Effector memory CD8-positive, alpha-beta T cell (primary cell): ENCODE data around the gene TRIM71.
"Not testable (repeated sequence)": the region's sequence is repeated elsewhere in the genome, so short reads cannot be mapped to it uniquely, and the experiment has no call there.

ENCODE experiments used
- ATAC-seq: fragments of 150-1000 bp; cut with Tn5 transposase; replicated peaks from 2 replicates; pipeline ENCODE4 v1.10.0; 2021; ENCODE audit warnings: mild to moderate bottlenecking, moderate library complexity
- DNase-seq, 3 experiments: peaks; one replicate each; pipeline ENCODE4 v3.0.0; 2021
- H3K27ac Mint-ChIP-seq, 2 donors: one replicate each; pipeline ENCODE4 v1.8.0; 2022; ENCODE audit warnings: mild to moderate bottlenecking in 2 of 2, mixed read lengths in 2 of 2, moderate library complexity in 2 of 2
- H3K27me3 Mint-ChIP-seq, 2 donors: one replicate each; pipeline ENCODE4 v1.8.0; 2022; ENCODE audit warnings: mixed read lengths in 2 of 2
- H3K36me3 Mint-ChIP-seq: one replicate; pipeline ENCODE4 v1.8.0; 2022; ENCODE audit warnings: mild to moderate bottlenecking, moderate library complexity, mixed read lengths; ENCODE audit not compliant: insufficient read depth
- H3K4me1 Mint-ChIP-seq, 2 donors: one replicate each; pipeline ENCODE4 v1.8.0; 2022; ENCODE audit warnings: low read depth in 2 of 2, mixed read lengths in 2 of 2
- H3K4me3 Mint-ChIP-seq, 2 donors: one replicate each; pipeline ENCODE4 v1.8.0; 2022; ENCODE audit warnings: mild to moderate bottlenecking in 2 of 2, mixed read lengths in 2 of 2, moderate library complexity in 2 of 2
- H3K9me3 Mint-ChIP-seq, 2 donors: one replicate each; pipeline ENCODE4 v1.8.0; 2022; ENCODE audit warnings: mixed read lengths in 2 of 2
- total RNA-seq, 9 experiments: gene quantifications; one replicate each; lab custom pipeline; 2026; lab: John Stamatoyannopoulos, UW

TRIM71 gene
- 0 to 0.20 (median 0) reads per million in 9 experiments for total RNA-seq

DNA sequence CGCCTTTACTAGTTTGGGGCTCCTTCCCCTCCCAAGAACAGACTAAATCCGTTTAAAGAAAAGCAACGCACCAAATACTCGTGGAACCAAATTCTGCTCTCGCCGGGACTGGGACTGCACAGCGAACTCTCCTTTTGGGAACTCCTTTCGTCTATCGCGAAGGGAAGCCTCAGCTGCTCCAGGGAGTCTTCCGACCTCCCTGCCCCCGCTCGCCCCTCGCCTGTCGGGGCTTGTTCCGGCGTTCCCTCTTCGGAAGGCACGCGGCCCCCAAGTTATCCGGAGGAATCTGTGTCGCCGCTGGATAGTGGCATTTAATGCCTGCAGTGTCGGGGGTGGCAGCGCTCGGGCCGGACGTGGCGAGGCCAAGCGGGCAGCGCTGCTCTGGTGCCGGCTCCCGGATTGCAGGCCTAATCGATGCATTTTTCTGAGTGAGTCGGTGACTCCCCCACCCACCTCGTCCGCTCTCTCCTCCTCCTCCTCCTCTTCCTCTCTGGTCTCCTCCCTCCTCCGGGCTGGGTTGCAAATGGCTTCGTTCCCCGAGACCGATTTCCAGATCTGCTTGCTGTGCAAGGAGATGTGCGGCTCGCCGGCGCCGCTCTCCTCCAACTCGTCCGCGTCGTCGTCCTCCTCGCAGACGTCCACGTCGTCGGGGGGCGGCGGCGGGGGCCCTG lies at the start of gene TRIM71:
Gene TRIM71, plus strand, starts transcription at position 440 of the 671 bp plus-strand sequence. Its CDS starts 84 bp downstream, at position 524.
- Mint-ChIP-seq H3K4me3 (peak within 1 kb of the TSS; percentile 58 to 71), H3K36me3 (no peaks in the 10 kb centered on the region), H3K27me3 (peaks cover 36 to 46% of the 10 kb centered on the region in 2 donors), H3K9me3 (no peaks in the 10 kb centered on the region), H3K4me1 (peaks cover 0 to 6% of the 10 kb centered on the region in 2 donors), H3K27ac (no peak within 1 kb of the TSS)
- ATAC-seq = no peak
- DNase-seq = no peak

DNA sequence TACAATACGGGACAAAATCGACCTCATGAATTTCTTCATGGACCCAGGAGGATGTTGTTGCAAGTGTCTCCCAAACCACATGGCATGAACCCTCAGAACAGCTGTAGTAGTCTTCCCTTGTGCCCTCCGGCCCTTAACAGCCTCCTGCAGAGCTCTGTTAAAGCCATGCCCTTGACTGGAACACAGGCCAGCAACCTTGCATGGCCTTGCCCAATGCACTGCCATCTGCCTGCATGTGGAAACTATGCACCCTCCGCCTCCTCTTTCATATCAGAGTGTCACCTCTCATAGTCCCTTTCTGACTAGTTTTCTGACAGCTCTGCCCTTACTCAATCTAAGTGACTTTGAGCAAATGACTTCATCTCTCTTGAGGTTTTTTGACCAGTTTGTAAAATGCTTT lies 39.4 kb upstream of the TRIM71 start:
- H3K27me3 Mint-ChIP-seq = peaks cover 0 to 12% of the 10 kb centered on the region in 2 donors
- ATAC-seq (no peak), DNase-seq (no peak)
- H3K27ac Mint-ChIP-seq = no peak overlapping the region
- H3K9me3 Mint-ChIP-seq = no peaks in the 10 kb centered on the region
- no peak overlapping the region for H3K4me3 Mint-ChIP-seq
- peaks cover 12% of the 10 kb centered on the region for H3K36me3 Mint-ChIP-seq
- peaks cover 4% of the 10 kb centered on the region in 2 donors for H3K4me1 Mint-ChIP-seq

DNA sequence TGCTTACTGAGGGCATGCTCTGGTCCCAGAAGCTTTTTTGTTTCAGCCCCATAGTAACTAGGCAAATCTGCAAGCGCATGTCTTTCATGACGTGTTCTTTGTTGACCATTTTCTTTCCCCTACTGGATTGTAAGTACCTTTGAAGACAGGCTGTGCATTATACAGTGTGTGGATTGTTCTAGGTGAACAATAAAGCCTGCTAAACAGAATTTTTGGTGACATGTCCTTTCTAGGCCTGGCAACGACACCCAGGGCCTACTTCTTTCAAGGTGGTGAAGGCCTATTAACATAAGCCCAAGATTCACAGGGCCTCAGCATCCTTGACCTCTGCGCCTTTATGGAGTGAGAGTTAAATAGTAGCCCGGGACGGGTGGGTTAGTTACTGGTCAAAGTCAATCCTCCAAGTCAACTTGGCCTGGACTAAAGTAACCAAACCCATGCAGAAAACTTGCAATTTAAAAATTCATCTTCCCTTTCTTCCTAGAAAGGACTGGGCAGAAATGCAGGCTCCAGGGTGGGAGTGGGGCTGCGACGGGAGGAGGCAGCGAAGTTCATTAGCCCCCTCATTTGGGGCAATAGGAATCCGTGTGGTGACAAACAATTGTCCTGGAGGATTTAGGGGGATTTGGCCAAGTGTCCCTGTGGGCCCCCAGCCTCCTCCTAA lies 37.6 kb upstream of the TRIM71 start:
- ATAC-seq (no peak), DNase-seq (no peak)
- Mint-ChIP-seq H3K9me3 (no peaks in the 10 kb centered on the region), H3K27ac (no peak overlapping the region), H3K4me1 (peaks cover 4% of the 10 kb centered on the region in 2 donors), H3K36me3 (peaks cover 7% of the 10 kb centered on the region), H3K4me3 (peak overlapping the region; percentile 91 to 92), H3K27me3 (peaks cover 0 to 12% of the 10 kb centered on the region in 2 donors)

DNA sequence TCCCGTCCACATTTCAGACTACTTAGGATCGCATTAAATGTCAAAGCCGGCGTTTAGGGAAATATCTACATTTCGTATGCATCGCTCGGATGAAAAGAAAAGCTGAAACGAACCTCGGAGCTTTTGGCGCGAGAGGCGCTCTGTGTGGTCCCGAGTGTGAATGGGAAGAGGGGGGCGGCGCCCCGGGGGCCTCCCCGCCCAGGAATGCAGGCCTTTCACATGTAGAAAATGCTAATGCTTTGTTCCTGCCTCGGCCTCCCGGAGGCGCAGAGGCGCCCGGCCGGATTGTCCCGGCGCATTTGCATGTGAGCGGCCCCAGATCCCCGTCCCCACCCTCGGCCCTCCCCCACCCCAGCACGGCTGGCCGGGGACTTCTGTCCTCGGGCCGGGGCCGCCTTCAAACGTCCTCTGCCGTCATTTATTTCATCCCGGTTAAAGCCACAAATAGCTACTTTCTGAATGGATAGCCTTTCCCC lies 37.0 kb upstream of the TRIM71 start:
- peak; percentile 3 for ATAC-seq
- Mint-ChIP-seq H3K27ac (peak overlapping the region in 1 of 2 donors; percentile 84), H3K4me3 (peak overlapping the region; percentile 91 to 92), H3K27me3 (peaks cover 0 to 12% of the 10 kb centered on the region in 2 donors), H3K36me3 (peaks cover 7% of the 10 kb centered on the region), H3K4me1 (peaks cover 4% of the 10 kb centered on the region in 2 donors), H3K9me3 (no peaks in the 10 kb centered on the region)
- no peak for DNase-seq

DNA sequence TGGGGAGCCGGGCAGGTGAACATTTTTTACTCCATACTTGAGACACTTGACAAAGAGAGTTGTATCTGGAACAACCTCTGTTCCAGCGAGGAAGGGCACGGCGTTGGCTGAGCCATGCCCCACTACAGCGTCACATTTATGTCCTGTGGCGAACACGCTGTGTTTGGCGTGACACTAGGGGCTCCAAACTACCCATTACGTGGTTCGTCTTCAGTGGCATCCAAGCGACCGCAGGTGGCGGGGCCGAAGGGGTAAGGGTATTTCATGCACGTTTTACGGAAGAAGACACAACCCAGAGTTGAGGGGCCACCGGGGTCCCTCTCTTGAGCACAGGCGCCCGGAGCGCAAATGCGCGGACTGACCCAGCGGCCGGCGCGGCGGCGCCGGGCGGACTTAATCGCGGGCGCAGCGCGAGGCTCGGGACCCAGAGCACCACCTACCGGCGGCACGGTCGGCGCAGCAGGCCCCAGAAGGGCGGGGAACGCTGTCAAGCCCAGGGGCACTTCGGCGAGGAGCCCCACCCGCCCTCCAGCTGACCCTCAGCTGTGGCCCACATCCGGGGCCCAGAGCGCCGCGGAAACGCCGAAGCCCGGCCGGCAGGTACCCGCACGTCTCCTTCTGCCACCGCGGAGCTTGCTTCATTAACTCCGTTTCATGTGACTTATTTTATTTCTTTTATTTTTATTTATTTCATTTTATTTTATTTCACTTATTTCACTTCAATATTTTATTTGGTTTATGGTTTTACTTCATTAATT lies 36.4 kb upstream of the TRIM71 start:
- H3K4me1 Mint-ChIP-seq = peaks cover 4% of the 10 kb centered on the region in 2 donors
- peak overlapping the region; percentile 91 to 92 for H3K4me3 Mint-ChIP-seq
- H3K9me3 Mint-ChIP-seq = no peaks in the 10 kb centered on the region
- peaks cover 7% of the 10 kb centered on the region for H3K36me3 Mint-ChIP-seq
- peak; percentile 88 for ATAC-seq
- peak; percentile 35 to 54 (median 42) for DNase-seq
- H3K27ac Mint-ChIP-seq = peak overlapping the region in 1 of 2 donors; percentile 84
- H3K27me3 Mint-ChIP-seq = peaks cover 0 to 12% of the 10 kb centered on the region in 2 donors

DNA sequence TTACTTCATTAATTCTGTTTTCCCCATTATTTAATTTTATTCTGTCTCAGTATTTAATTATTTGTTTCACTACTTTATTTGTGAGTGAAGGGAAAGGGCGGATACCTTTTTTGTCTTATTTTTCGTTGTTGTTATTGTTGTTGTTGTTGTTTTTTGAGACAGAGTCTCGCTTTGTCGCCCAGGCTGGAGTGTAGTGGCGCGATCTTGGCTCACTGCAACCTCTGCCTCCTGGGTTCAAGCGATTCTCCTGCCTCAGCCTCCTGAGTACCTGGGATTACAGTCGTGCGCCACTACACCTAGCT lies 35.9 kb upstream of the TRIM71 start:
- H3K36me3 Mint-ChIP-seq, H3K9me3 Mint-ChIP-seq, DNase-seq, H3K4me1 Mint-ChIP-seq, ATAC-seq: not testable (repeated sequence)
- Mint-ChIP-seq H3K27ac (peak overlapping the region in 1 of 2 donors; percentile 44), H3K27me3 (peaks cover 0 to 12% of the 10 kb centered on the region in 2 donors), H3K4me3 (peak overlapping the region; percentile 91 to 92)

DNA sequence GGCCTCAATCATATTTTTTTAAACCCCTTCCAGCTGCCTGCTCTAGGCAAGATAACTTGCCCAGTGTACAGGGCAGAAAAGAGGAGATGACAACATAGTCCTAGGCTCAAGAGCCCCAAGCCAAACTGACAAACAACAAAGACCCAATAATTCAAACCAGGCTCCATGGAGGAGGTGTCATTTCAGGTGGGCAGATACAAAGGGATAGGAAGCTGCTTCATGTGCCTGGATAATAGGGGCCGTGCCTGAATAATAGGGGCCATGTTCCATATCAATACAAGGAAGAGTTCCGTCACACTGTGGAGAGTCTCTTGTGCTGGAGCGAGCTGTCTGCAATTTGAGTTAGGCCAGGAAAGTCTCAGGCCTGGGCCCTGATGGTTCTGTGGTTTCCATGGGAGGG lies 35.4 kb upstream of the TRIM71 start:
- Mint-ChIP-seq H3K27ac (peak overlapping the region in 1 of 2 donors; percentile 44), H3K27me3 (peaks cover 0 to 17% of the 10 kb centered on the region in 2 donors), H3K36me3 (peaks cover 7% of the 10 kb centered on the region), H3K9me3 (no peaks in the 10 kb centered on the region), H3K4me3 (peak overlapping the region; percentile 91 to 92), H3K4me1 (peaks cover 4% of the 10 kb centered on the region in 2 donors)
- DNase-seq = no peak
- no peak for ATAC-seq

DNA sequence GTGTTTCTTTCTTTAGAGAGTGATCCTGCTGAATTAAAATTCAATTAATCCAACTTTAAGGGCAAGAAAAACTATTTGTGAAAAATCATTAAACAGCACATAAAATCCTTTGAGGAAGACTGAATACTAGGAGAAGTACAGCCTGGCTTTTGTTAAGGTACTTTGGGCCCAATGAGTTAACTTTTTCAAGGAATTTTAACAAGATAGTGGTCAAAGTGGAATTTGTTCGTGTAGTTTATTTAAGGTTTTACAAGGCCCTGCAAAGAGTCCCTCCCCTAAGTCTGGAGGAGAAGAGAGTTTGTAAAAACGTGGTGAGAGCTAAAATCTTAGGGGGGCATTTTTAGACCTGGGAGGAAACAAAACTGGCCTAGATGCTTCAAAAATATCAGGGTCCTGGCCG lies 26.0 kb upstream of the TRIM71 start:
- Mint-ChIP-seq H3K9me3 (no peaks in the 10 kb centered on the region), H3K27me3 (peaks cover 11 to 17% of the 10 kb centered on the region in 2 donors), H3K27ac (no peak overlapping the region), H3K4me1 (no peaks in the 10 kb centered on the region), H3K4me3 (no peak overlapping the region), H3K36me3 (peaks cover 4% of the 10 kb centered on the region)
- DNase-seq (no peak), ATAC-seq (no peak)

DNA sequence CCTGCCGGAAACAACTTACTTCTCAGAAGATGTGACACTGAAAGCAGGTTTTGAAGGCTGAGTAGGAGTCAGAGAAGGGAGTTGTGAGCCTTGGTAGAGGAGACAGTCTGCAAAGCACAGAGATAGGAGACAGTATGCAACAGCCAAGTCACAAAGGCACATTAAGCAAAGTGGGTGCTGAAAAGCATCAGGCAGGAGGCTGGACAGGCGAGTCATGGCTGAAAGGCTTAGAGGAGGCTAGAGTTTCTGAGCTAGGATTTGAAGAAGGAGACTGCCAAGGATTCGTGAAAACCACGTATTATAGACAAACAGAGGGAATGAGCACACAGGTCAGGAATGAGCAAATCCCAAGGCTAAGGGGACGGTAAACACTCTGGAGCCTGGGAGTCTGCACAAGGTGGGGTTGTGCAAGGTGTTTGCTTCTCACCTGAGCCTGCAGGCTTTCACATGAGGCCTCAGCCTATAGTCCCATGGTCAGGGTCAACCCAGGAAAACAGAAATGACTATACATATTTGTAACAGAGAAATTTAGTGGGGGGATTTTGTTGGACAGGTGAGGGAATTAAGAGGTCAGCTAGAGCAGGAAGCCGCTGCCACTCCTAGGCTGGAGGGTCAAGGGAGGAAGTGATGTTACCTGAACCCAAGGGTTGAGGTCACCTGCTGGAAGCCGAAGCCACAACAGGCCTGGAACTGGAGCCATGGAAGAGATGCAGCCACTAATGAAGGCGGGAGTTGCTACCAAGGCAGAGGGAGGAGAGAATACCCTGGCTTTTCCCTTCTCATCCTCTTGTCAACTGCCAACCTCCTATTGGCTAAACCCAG lies 23.1 kb upstream of the TRIM71 start:
- no peak overlapping the region for H3K27ac Mint-ChIP-seq
- H3K27me3 Mint-ChIP-seq = peaks cover 17 to 23% of the 10 kb centered on the region in 2 donors
- no peaks in the 10 kb centered on the region for H3K4me1 Mint-ChIP-seq
- DNase-seq (no peak), ATAC-seq (no peak)
- H3K36me3 Mint-ChIP-seq = peaks cover under 1% of the 10 kb centered on the region
- no peaks in the 10 kb centered on the region for H3K9me3 Mint-ChIP-seq
- no peak overlapping the region for H3K4me3 Mint-ChIP-seq

DNA sequence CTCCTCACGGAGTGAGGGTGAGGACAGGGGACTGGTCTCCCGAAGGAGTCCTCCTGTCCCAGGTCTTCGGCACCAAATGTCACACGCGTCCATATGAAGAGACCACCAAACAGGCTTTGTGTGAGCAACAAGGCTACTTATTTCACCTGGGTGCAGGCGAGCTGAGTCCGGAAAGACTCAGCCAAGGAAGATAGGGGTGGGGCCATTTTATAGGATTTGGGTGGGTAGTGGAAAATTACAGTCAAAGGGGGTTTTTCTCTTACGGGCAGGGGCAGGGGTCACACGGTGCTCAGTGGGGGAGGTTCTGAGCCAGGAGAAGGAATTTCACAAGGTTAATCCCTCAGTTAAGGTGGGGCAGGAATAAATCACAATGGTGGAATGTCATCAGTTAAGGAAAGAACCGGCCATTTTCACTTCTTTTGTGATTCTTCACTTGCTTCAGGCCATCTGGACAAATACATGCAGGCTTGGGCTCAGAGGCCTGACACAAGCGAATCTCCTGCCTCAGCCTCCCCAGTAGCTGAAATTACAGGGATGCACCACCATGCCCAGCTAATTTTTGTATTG lies 21.3 kb upstream of the TRIM71 start:
- DNase-seq, ATAC-seq, H3K9me3 Mint-ChIP-seq, H3K27ac Mint-ChIP-seq, H3K36me3 Mint-ChIP-seq, H3K4me1 Mint-ChIP-seq, H3K4me3 Mint-ChIP-seq: not testable (repeated sequence)
- H3K27me3 Mint-ChIP-seq = peaks cover 17 to 23% of the 10 kb centered on the region in 2 donors

DNA sequence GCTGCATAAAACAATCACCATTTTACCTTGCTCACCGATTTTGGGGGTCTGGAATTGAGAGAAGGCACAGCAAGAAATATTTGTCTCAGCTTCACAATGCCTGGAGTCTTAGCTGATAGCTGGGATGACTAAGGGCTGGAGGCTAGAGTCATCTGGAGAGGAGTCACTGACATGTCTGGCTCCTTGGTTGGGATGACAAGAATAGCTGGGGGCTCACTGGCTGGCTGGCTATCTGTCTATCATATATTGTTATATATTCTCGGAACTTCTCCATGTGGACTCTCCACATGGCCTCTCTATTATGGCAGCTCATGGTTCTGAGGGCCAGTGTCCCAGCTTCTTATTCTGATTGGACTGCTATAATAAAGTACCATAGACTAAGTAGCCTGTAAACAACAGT lies 20.0 kb upstream of the TRIM71 start:
- no peak overlapping the region for H3K4me3 Mint-ChIP-seq
- H3K27ac Mint-ChIP-seq = no peak overlapping the region
- no peaks in the 10 kb centered on the region for H3K9me3 Mint-ChIP-seq
- H3K36me3 Mint-ChIP-seq = no peaks in the 10 kb centered on the region
- ATAC-seq = no peak
- H3K27me3 Mint-ChIP-seq = peaks cover 17 to 23% of the 10 kb centered on the region in 2 donors
- H3K4me1 Mint-ChIP-seq = no peaks in the 10 kb centered on the region
- DNase-seq = no peak

DNA sequence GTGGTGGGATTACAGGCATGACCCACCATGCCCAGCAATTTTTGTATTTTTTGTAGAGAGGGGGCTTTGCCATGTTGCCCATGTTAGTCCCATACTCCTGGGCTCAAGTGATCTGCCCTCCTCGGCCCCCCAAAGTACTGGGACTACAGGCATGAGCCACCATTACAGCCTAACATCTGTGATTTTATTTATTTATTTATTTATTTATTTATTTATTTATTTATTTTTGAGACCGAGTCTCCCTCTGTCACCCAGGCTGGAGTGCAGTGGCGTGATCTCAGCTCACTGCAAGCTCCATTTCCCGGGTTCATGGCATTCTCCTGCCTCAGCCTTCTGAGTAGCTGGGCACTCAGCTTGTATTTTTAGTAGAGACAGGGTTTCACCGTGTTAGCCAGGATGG lies 16.4 kb upstream of the TRIM71 start:
- H3K9me3 Mint-ChIP-seq, ATAC-seq, H3K4me1 Mint-ChIP-seq, H3K4me3 Mint-ChIP-seq, H3K36me3 Mint-ChIP-seq, DNase-seq, H3K27ac Mint-ChIP-seq: not testable (repeated sequence)
- peaks cover 13 to 21% of the 10 kb centered on the region in 2 donors for H3K27me3 Mint-ChIP-seq
